Nephron progenitor cell (in vitro differentiated cells): Measurements from ENCODE around the gene CSNK1G2.
A peak's percentile ranks its signal among the peaks of the same experiment; 100 is the strongest.

Experiments
- DNase-seq: peaks from one replicate; pipeline ENCODE4 v3.0.0; 2021
- H3K27ac Mint-ChIP-seq: 2 replicates; pipeline ENCODE4 v1.8.0; 2021; ENCODE audit warnings: mild to moderate bottlenecking, moderate library complexity, mixed read lengths
- H3K27me3 Mint-ChIP-seq: 2 replicates; pipeline ENCODE4 v1.8.0; 2021; ENCODE audit warnings: mild to moderate bottlenecking, low read depth, mixed read lengths; ENCODE audit not compliant: poor library complexity
- H3K36me3 Mint-ChIP-seq: 2 replicates; pipeline ENCODE4 v1.8.0; 2021; ENCODE audit warnings: low read depth, mixed read lengths
- H3K4me1 Mint-ChIP-seq: 2 replicates; pipeline ENCODE4 v1.8.0; 2021; ENCODE audit warnings: mixed read lengths
- H3K4me3 Mint-ChIP-seq: 2 replicates; pipeline ENCODE4 v1.8.0; 2021; ENCODE audit warnings: mild to moderate bottlenecking, moderate library complexity, mixed read lengths
- H3K9me3 Mint-ChIP-seq: 2 replicates; pipeline ENCODE4 v1.8.0; 2021; ENCODE audit warnings: mild to moderate bottlenecking, moderate library complexity, mixed read lengths
- TF ChIP-seq, protein P1 (sequence below): fragments of 200-600 bp; sonication (generic); IDR thresholded peaks from 2 replicates; pipeline ENCODE4 v1.5.0; 2021; ENCODE audit warnings: antibody characterized with exemption

The CSNK1G2 gene

DNA sequence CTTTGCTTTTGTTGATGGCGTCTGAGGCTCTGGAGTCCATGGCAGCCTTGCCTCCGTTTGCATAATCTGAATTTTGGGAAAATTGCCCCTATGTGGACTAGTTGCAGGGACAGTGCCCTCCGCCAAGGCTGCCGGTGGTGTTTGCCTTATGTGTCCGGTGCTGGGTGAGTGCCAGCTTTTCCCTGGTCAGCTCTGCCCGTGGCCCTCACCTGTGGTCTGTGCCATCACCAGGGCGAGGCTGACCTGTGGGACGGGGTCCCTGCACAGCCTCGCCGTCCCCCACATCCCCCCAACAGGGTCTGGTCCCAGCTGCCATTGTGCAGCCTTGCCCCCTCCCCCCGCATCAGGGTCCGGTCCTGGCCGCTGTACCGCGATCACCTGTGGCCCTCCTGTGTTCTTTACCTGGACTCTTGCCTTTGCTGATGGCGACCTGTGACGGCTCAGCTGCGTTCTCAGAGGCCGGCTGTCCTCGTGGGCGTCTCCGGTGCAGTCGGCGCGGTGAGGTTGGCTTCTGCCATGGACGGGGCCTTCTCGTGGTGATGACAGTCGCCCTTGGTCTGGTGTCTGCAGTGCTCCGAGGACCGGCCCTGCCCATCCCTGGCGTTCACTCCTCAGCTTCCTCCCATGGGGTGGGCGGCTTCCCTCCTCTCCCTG lies 12.6 kb downstream of the CSNK1G2 start:
- Mint-ChIP-seq H3K4me1 (peaks cover 21% of the 10 kb centered on the region), H3K4me3 (no peak overlapping the region), H3K36me3 (peaks cover 27% of the 10 kb centered on the region), H3K27ac (peak overlapping the region; percentile 79), H3K9me3 (no peaks in the 10 kb centered on the region), H3K27me3 (peaks cover 3% of the 10 kb centered on the region)
- TF ChIP-seq, protein P1, sequence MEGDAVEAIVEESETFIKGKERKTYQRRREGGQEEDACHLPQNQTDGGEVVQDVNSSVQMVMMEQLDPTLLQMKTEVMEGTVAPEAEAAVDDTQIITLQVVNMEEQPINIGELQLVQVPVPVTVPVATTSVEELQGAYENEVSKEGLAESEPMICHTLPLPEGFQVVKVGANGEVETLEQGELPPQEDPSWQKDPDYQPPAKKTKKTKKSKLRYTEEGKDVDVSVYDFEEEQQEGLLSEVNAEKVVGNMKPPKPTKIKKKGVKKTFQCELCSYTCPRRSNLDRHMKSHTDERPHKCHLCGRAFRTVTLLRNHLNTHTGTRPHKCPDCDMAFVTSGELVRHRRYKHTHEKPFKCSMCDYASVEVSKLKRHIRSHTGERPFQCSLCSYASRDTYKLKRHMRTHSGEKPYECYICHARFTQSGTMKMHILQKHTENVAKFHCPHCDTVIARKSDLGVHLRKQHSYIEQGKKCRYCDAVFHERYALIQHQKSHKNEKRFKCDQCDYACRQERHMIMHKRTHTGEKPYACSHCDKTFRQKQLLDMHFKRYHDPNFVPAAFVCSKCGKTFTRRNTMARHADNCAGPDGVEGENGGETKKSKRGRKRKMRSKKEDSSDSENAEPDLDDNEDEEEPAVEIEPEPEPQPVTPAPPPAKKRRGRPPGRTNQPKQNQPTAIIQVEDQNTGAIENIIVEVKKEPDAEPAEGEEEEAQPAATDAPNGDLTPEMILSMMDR: no peak
- no peak for DNase-seq

DNA sequence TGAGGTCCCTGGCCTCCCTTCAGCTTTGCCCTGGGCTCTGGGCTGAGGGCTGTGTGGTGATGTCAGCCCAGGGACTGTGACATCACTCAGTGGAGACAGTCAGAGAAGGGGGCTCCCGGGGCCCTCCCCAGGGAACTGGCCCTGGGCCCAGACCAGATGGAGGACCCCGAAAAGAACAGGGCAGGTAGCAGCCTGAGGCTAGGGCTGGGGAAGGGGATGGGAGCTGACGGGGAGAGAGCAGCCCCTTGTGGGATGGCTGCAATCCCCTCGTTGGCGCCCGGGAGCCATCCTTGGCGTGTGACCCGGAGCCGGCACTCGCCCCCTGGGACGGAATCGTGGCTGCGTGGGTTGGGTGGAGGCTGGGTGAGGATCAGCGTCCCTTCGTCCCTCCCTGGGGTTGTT lies 13.6 kb downstream of the CSNK1G2 start:
- Mint-ChIP-seq H3K27me3 (peaks cover 3% of the 10 kb centered on the region), H3K27ac (no peak overlapping the region), H3K4me3 (no peak overlapping the region)

DNA sequence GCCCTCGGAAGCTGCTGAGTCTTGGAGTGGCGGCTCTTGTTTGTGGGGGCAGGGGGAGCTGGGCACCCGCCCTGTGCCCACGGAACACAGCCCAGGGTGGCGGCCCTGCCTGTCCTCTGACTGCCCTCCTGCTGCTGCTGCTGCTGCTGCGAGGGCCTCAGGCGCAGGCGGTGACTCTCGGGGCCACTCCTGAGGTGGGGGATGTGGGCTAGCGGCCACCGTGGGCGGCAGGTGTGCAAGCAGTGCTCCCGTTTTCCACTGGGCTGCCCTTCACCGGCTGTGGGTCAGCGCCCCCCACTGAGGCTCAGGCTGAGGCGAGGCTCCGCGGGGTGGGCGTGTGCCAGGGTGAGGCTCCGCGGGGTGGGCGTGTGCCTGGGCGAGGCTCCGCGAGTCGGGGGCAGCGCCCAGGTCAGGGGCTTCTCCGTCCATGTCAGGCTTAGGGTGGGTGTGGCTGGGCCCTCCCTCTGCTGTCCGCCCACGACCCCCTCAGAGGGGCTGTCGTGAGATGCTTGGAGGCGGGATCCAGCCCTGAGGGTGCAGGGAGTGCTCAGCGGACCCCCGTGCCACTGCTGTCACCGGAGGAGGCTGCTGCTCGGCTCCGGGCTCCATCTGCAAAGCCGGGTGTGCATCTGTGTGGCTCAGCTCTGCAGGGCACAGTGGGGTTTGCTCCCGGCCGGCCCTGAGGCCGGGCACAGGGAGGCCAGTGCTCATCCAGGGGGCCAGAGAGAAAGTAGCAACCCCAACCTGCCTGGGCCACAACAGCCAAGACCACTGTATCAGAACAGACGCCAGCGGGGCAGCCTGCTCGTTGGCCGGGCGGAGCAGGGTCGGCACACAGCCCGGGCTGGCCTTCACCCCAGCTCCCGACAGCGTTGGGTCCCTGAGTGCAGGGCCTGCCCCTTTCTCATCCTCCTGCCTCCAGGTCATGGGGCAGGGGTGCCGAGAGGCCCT lies 14.5 kb downstream of the CSNK1G2 start:
- no peak for DNase-seq
- no peak overlapping the region for H3K27ac Mint-ChIP-seq
- H3K36me3 Mint-ChIP-seq: peaks cover 11% of the 10 kb centered on the region
- TF ChIP-seq, protein P1: no peak
- no peaks in the 10 kb centered on the region for H3K9me3 Mint-ChIP-seq
- H3K27me3 Mint-ChIP-seq: no peaks in the 10 kb centered on the region
- peaks cover 26% of the 10 kb centered on the region for H3K4me1 Mint-ChIP-seq
- H3K4me3 Mint-ChIP-seq: no peak overlapping the region

More for the DNA sequence above, 13.6 kb downstream of the CSNK1G2 start:
- TF ChIP-seq, protein P1: no peak
- Mint-ChIP-seq H3K36me3 (peaks cover 18% of the 10 kb centered on the region), H3K9me3 (no peaks in the 10 kb centered on the region), H3K4me1 (peaks cover 24% of the 10 kb centered on the region)
- no peak for DNase-seq

DNA sequence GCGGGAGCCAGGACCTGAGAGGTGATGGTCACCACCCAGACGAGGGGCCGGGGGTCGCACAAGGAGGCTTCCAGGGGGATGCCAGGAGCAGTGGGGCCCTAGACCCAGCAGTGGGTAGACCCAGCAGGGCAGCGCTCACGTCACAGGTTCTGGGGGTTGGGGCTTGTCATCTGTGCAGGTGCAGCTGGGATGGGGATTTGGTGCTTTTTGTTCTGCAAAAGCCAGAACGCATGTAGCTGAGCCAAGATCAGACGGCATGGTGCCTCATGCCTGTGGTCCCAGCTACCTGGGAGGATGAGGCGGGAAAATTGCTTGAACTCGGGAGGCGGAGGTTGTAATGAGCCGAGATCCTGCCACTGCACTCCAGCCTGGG lies 15.1 kb downstream of the CSNK1G2 start:
- H3K36me3 Mint-ChIP-seq: peaks cover 5% of the 10 kb centered on the region
- DNase-seq: no peak
- no peaks in the 10 kb centered on the region for H3K9me3 Mint-ChIP-seq
- TF ChIP-seq, protein P1: no peak
- no peaks in the 10 kb centered on the region for H3K27me3 Mint-ChIP-seq
- H3K4me3 Mint-ChIP-seq: no peak overlapping the region
- no peak overlapping the region for H3K27ac Mint-ChIP-seq
- H3K4me1 Mint-ChIP-seq: peaks cover 29% of the 10 kb centered on the region

DNA sequence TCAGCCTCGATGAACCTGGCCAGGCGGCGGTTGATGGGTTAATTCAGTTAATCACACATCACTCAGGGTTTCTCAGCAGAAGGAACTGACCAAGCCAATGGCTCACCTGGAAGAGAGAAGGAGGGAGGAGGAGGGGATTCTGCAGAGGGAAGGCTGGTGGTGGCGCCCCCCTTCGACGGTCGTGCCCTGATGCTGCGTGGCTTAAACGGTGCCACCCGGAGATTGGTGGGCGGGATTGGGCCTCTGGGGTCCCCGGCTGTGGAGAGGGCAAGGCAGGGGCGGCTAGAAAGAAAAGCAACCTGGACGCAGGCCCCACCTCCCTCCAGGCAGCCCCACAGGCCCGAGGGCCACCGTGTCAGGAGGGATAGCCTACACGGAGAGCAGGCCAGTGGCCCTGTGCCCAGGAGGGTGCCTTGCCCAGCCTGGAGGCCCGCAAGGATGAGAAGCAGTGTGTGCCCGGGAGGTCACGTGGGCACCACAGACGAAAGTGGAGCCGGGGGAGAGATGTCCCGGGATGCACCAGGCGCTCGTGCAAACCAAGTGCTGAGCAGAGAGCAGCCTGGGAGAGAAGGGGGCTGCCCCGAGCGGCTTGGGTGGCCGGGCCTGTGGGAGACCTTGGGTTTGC lies 16.0 kb downstream of the CSNK1G2 start:
- no peaks in the 10 kb centered on the region for H3K27me3 Mint-ChIP-seq
- TF ChIP-seq, protein P1: no peak
- H3K36me3 Mint-ChIP-seq: peaks cover 6% of the 10 kb centered on the region
- DNase-seq: no peak
- no peak overlapping the region for H3K4me3 Mint-ChIP-seq
- H3K4me1 Mint-ChIP-seq: peaks cover 29% of the 10 kb centered on the region
- H3K27ac Mint-ChIP-seq: peak overlapping the region; percentile 54
- no peaks in the 10 kb centered on the region for H3K9me3 Mint-ChIP-seq
